HCT116 (cell line): ENCODE data around the gene GOT1. TPM values are rescaled to one million over a fixed set of nuclear protein-coding genes. Genes with fewer than 3 reads are reported as not detected.
A peak's percentile ranks its signal among the peaks of the same experiment; 100 is the strongest.

Source experiments
- ATAC-seq: fragments of 200-7000 bp; cut with Tn5 transposase; 2 replicates; pipeline ENCODE4 v1.9.1; 2020; ENCODE audit warnings: mild to moderate bottlenecking, moderate library complexity
- BruUV-seq: library from RNA; stranded (reverse); fragments of 400-500 nt; replicated peaks from 2 replicates; lab custom pipeline; 2021; lab: Mats Ljungman, UMichigan
- CTCF ChIA-PET: fragments of 300-600 bp; sonication (Branson Sonifier 250); formaldehyde crosslinking; loops from one replicate; lab custom pipeline; 2021; ENCODE audit warnings: antibody characterized with exemption; lab: Charles Lee
- POLR2A ChIA-PET: fragments of 300-600, 350-600 bp; sonication (Branson Sonifier 250); formaldehyde crosslinking; loops from one replicate; lab custom pipeline; 2021; ENCODE audit warnings: antibody characterized with exemption; lab: Charles Lee
- RAD21 ChIA-PET, 2 experiments: fragments of 300-600 bp; sonication (Branson Sonifier 250); formaldehyde crosslinking; loops; one replicate each; lab custom pipeline; 2023; ENCODE audit warnings: low total read pairs in 2 of 2; ENCODE audit not compliant: uncharacterized antibody in 2 of 2, unreplicated experiment in 2 of 2, low non-redundant PET in 1 of 2; lab: Charles Lee
- DNase-seq: peaks from one replicate; pipeline ENCODE4 v3.0.0-alpha.2; 2010; ENCODE audit warnings: low read depth, low spot score
- H2AFZ ChIP-seq: fragments of 200-600 bp; shearing (Covaris generic), sonication (generic); 2 replicates; pipeline ENCODE4 v1.6.1; 2017; ENCODE audit warnings: low read depth, mixed run types, mixed read lengths, antibody characterized with exemption, low read length; ENCODE audit not compliant: poor library complexity, severe bottlenecking
- H3K27ac ChIP-seq: 2 replicates; pipeline ENCODE4 v1.5.1; 2012; ENCODE audit warnings: low read depth, low read length
- H3K27me3 ChIP-seq: fragments of 200-600 bp; sonication (generic); 2 replicates; pipeline ENCODE4 v1.6.1; 2016; ENCODE audit warnings: mixed run types, low read length, mixed read lengths; ENCODE audit not compliant: insufficient read depth
- H3K36me3 ChIP-seq, 2 experiments: fragments of 200-500 bp in 1 of 2; fragments of 200-600 bp in 1 of 2; sonication (Bioruptor generic) in 1 of 2; sonication (generic) in 1 of 2; 2 replicates each; pipeline versions ENCODE4 v1.5.1 to v1.6.1; 2014 to 2016; ENCODE audit warnings: low read length in 2 of 2, inconsistent platforms in 1 of 2, mixed read lengths in 1 of 2, mixed run types in 1 of 2; ENCODE audit not compliant: insufficient read depth in 2 of 2, control insufficient read depth in 1 of 2
- H3K4me1 ChIP-seq, 2 experiments: fragments of 200-600 bp in 1 of 2; sonication (generic) in 1 of 2; 2 replicates each; pipeline versions ENCODE4 v1.5.1 to v1.6.1; 2012 to 2017; ENCODE audit warnings: low read length in 2 of 2, inconsistent platforms in 1 of 2, mild to moderate bottlenecking in 1 of 2, mixed read lengths in 1 of 2, mixed run types in 1 of 2, moderate library complexity in 1 of 2; ENCODE audit not compliant: insufficient read depth in 2 of 2, control insufficient read depth in 1 of 2
- H3K4me2 ChIP-seq: fragments of 200-600 bp; sonication (generic); 2 replicates; pipeline ENCODE4 v1.6.1; 2017; ENCODE audit warnings: mixed run types, low read length, mixed read lengths
- H3K4me3 ChIP-seq, 2 experiments: fragments of 200-600 bp in 1 of 2; sonication (generic) in 1 of 2; replicated peaks in 1 of 2; 2 replicates each; pipeline ENCODE4 v1.5.1; 2011 to 2016; ENCODE audit warnings: low read length in 2 of 2, control low read depth in 1 of 2, low read depth in 1 of 2, mild to moderate bottlenecking in 1 of 2, mixed read lengths in 1 of 2, mixed run types in 1 of 2
- H3K79me2 ChIP-seq: fragments of 200-600 bp; sonication (generic); 2 replicates; pipeline ENCODE4 v1.6.1; 2017; ENCODE audit warnings: mild to moderate bottlenecking, mixed run types, low read length, moderate library complexity, mixed read lengths; ENCODE audit not compliant: insufficient read depth
- H3K9ac ChIP-seq: fragments of 200-600 bp; sonication (generic); 2 replicates; pipeline ENCODE4 v1.6.1; 2016; ENCODE audit warnings: low read length, mixed read lengths
- H3K9me2 ChIP-seq: fragments of 200-600 bp; sonication (generic), shearing (Covaris generic); 2 replicates; pipeline ENCODE4 v1.6.1; 2017; ENCODE audit warnings: mixed run types, mild to moderate bottlenecking, moderate library complexity; ENCODE audit not compliant: insufficient read depth
- H3K9me3 ChIP-seq, 2 experiments: fragments of 200-500 bp in 1 of 2; fragments of 200-600 bp in 1 of 2; sonication (Bioruptor generic) in 1 of 2; sonication (generic) in 1 of 2; 2 replicates each; pipeline ENCODE4 v1.6.1; 2014 to 2017; ENCODE audit warnings: low read length in 2 of 2, mixed read lengths in 2 of 2, inconsistent platforms in 1 of 2, low read depth in 1 of 2, mild to moderate bottlenecking in 1 of 2, mixed run types in 1 of 2, moderate library complexity in 1 of 2; ENCODE audit not compliant: control insufficient read depth in 1 of 2, insufficient read depth in 1 of 2
- H4K20me1 ChIP-seq: fragments of 200-600 bp; sonication (generic), shearing (Covaris generic); 2 replicates; pipeline ENCODE4 v1.6.1; 2017; ENCODE audit warnings: mixed run types, mild to moderate bottlenecking, moderate library complexity; ENCODE audit not compliant: insufficient read depth
- CEBPB ChIP-seq: IDR thresholded peaks from 2 replicates; pipeline ENCODE4 v1.6.1; 2012; ENCODE audit warnings: low read depth
- CTCF ChIP-seq, 3 experiments: fragments of 200-600 bp in 1 of 3; sonication (generic) in 1 of 3; IDR thresholded peaks in 2 of 3; conservative IDR thresholded peaks in 1 of 3; 2 replicates each; pipeline ENCODE4 v1.5.1; 2012 to 2017; ENCODE audit warnings: low read depth in 2 of 3, low read length in 2 of 3, antibody characterized with exemption in 1 of 3, borderline replicate concordance in 1 of 3, control low read depth in 1 of 3, mild to moderate bottlenecking in 1 of 3, mixed read lengths in 1 of 3, mixed run types in 1 of 3, moderate library complexity in 1 of 3; ENCODE audit not compliant: insufficient read depth in 1 of 3
- JUND ChIP-seq: IDR thresholded peaks from 2 replicates; pipeline ENCODE4 v1.6.1; 2012
- POLR2AphosphoS5 ChIP-seq: IDR thresholded peaks from 2 replicates; pipeline ENCODE4 v1.6.1; 2011; ENCODE audit warnings: mild to moderate bottlenecking, low read depth, low read length, moderate library complexity
- RAD21 ChIP-seq: IDR thresholded peaks from 2 replicates; pipeline ENCODE4 v1.6.1; 2012; ENCODE audit warnings: low read depth, mild to moderate bottlenecking
- REST ChIP-seq: IDR thresholded peaks from 2 replicates; pipeline ENCODE4 v1.6.1; 2012; ENCODE audit warnings: low read depth
- ZFX ChIP-seq: fragments of 450-650 bp; IDR thresholded peaks from 2 replicates; pipeline ENCODE4 v1.6.1; 2017
- intact Hi-C: fragments of 100-400 bp; cut with micrococcal nuclease; formaldehyde crosslinking; loops from 2 replicates; pipeline ENCODE4 v1.10.0; 2022
- total RNA-seq: library from RNA; stranded (reverse); gene quantifications from one replicate; pipeline ENCODE4 v1.2.1, GENCODE V29; 2021; ENCODE audit not compliant: unreplicated experiment

Gene GOT1
- total RNA-seq, 1 experiment from 2014 or later = 135 TPM

DNA sequence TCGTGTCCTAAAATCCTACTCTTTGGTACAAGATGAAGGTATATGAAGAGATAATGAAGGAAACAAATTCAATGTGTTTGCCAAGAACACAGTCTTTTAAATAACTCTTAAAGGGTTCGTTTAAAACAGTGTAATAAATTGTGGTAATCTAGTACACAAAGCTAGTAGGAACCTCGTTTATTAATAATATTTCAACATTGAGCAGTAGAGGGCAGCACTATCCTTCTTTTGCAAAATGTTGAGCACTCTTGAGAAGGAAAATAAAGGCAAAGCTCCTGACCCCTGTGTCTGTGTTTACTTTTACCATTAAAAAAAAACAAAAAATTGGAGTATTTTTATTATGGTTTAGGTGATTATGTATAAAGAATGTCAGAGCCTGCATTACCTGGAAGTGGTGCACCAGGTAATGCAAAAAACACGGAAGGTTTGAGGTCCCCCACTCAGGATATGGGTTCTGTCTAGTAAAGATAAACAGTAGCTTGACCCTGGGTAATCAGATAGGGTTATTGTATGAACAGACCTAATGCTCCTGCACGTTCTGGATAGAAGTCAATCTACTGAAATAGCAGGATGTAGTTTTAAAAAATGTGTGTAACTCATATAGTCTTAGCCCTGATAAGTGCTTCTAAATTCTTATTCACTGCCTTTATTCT, 5.7 kb upstream of the GOT1 start:
- CTCF ChIA-PET = interaction anchor here (0.6 to 4.0 kb wide), 46 partner anchors 8 to 1442 kb away, joined by 3 to 46 read pairs (median 6); partner anchors contain the start of gene ENTPD7
- ATAC-seq (peak; percentile 58), DNase-seq (peak; percentile 44)
- Histone ChIP-seq H3K9ac (no peak overlapping the region), H3K4me2 (no peak overlapping the region), H3K27ac (no peak overlapping the region), H3K36me3 (no peaks in the 10 kb centered on the region; a peak in 1 of 4 replicates), H3K4me1 (peaks cover 5 to 14% of the 10 kb centered on the region in 2 experiments; a peak in 3 of 4 replicates), H3K9me2 (no peaks in the 10 kb centered on the region), H3K27me3 (no peaks in the 10 kb centered on the region), H3K79me2 (peaks cover 17% of the 10 kb centered on the region), H3K9me3 (no peaks in the 10 kb centered on the region), H4K20me1 (peaks cover 4% of the 10 kb centered on the region; the same call in 1 of the 2 replicates), H2AFZ (no peak overlapping the region), H3K4me3 (no peak overlapping the region)
- POLR2A ChIA-PET = interaction anchor here (1.1 to 1.6 kb wide), 2 partner anchors 15 to 176 kb away, joined by 3 to 5 read pairs; no protein-coding TSS in a partner anchor
- intact Hi-C loops = loop anchor here (1.0 to 2.0 kb wide), 5 partner anchors 112 to 275 kb away; no protein-coding TSS in a partner anchor
- no peak for TF ChIP-seq CEBPB
- TF ChIP-seq JUND = no peak
- no peak for TF ChIP-seq ZFX
- TF ChIP-seq RAD21 = peak; percentile 75
- 0 out of 2 replicates have a peak, but pooled peaks have one; percentile 17 for TF ChIP-seq POLR2AphosphoS5
- no peak for TF ChIP-seq REST
- peak; percentile 42 to 80 (median 75); a peak in 4 of 6 replicates for TF ChIP-seq CTCF (IDR thresholded peaks at IDR 0.05 in 2 of 3, conservative IDR thresholded peaks at IDR 0.05 in 1 of 3; ENCODE audit: borderline replicate concordance in 1 of 3, insufficient read depth in 1 of 3, low read depth in 2 of 3, low read length in 2 of 3)
- BruUV-seq = no TSS peak
- RAD21 ChIA-PET = interaction anchor here (1.0 to 1.5 kb wide), 3 partner anchors 49 to 176 kb away, joined by 3 to 5 read pairs (median 4); no protein-coding TSS in a partner anchor
